DOHH2 (cell line): ENCODE results near the gene TNFRSF11A.

ENCODE experiments used
- EZH2phosphoT487 ChIP-seq: fragments of 200-600 bp; sonication (generic); IDR thresholded peaks from 2 replicates; pipeline ENCODE4 v1.6.1; 2017; ENCODE audit warnings: borderline replicate concordance, mild to moderate bottlenecking, antibody characterized with exemption, low read length, moderate library complexity, mixed read lengths
- TF ChIP-seq, protein P1 (sequence below): fragments of 200-600 bp; sonication (generic); IDR thresholded peaks from one replicate; pipeline ENCODE4 v1.5.1; 2014; ENCODE audit warnings: antibody characterized with exemption, mild to moderate bottlenecking, low read depth, low read length; ENCODE audit not compliant: poor library complexity, severe bottlenecking

DNA sequence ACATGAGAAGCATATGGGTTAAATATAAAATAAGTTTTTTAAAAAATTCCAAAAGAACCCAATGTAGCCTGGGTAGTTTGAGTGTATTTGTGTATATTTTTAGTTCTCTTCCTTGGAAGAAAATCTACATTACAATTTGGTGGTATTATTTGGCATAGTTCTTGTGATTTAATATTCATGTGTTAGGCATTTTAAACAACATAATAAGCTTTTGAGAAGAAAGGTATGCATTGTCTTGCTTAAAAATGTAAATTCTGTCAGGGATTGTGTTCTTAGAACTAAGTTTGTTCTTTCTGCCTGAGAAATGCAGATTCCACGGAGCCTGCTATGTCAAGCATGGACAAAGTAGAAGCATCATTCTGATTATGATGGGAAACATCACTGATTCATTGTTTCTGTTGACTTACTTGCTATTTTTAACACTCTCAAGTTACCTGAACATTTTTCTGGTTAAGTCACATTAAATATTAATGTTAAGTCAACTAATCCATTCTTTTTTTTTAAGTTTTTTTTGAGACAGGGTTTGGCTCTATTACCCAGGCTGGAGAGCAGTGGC lies 49.4 kb downstream of the TNFRSF11A start:
- TF ChIP-seq, protein P1, sequence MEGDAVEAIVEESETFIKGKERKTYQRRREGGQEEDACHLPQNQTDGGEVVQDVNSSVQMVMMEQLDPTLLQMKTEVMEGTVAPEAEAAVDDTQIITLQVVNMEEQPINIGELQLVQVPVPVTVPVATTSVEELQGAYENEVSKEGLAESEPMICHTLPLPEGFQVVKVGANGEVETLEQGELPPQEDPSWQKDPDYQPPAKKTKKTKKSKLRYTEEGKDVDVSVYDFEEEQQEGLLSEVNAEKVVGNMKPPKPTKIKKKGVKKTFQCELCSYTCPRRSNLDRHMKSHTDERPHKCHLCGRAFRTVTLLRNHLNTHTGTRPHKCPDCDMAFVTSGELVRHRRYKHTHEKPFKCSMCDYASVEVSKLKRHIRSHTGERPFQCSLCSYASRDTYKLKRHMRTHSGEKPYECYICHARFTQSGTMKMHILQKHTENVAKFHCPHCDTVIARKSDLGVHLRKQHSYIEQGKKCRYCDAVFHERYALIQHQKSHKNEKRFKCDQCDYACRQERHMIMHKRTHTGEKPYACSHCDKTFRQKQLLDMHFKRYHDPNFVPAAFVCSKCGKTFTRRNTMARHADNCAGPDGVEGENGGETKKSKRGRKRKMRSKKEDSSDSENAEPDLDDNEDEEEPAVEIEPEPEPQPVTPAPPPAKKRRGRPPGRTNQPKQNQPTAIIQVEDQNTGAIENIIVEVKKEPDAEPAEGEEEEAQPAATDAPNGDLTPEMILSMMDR, result no peak
- no peak for TF ChIP-seq EZH2phosphoT487
